HK-2 (cell line): ENCODE results near the gene CWF19L2.
A peak's percentile ranks its signal among the peaks of the same experiment; 100 is the strongest.
"Not testable (repeated sequence)": the region's sequence is repeated elsewhere in the genome, so short reads cannot be mapped to it uniquely, and the experiment has no call there.

Source experiments
- DNase-seq: peaks from one replicate; pipeline ENCODE4 v3.0.0-alpha.2; 2018; ENCODE audit not compliant: unreplicated experiment

Gene CWF19L2

GRCh38 chr11:107438148-107438547, 19.5 kb downstream of the CWF19L2 start:
- DNase-seq = no peak

GRCh38 chr11:107430525-107430924, 27.1 kb downstream of the CWF19L2 start:
- no peak for DNase-seq

GRCh38 chr11:107427569-107428180, 29.9 kb downstream of the CWF19L2 start:
- DNase-seq = no peak

GRCh38 chr11:107413352-107413751, 44.3 kb downstream of the CWF19L2 start:
- no peak for DNase-seq

- DNase-seq = no peak
Observed at GRCh38 chr11:107408762-107409211, 48.8 kb downstream of the CWF19L2 start.

GRCh38 chr11:107405260-107405659, 52.4 kb downstream of the CWF19L2 start:
- DNase-seq = no peak

- not testable (repeated sequence) for DNase-seq
Observed at GRCh38 chr11:107401131-107401530, 56.5 kb downstream of the CWF19L2 start.

GRCh38 chr11:107397357-107397756, 60.3 kb downstream of the CWF19L2 start:
- DNase-seq = peak; percentile 22

GRCh38 chr11:107392611-107393010, 65.0 kb downstream of the CWF19L2 start:
- DNase-seq = no peak

GRCh38 chr11:107390701-107391100, 66.9 kb downstream of the CWF19L2 start:
- not testable (repeated sequence) for DNase-seq

GRCh38 chr11:107387666-107388065, 70.0 kb downstream of the CWF19L2 start:
- DNase-seq = no peak

- peak; percentile 6 for DNase-seq
Observed at GRCh38 chr11:107385361-107385981, 72.2 kb downstream of the CWF19L2 start.

GRCh38 chr11:107384144-107384852, 73.3 kb downstream of the CWF19L2 start:
- no peak for DNase-seq

GRCh38 chr11:107372439-107372838, 85.2 kb downstream of the CWF19L2 start:
- DNase-seq = no peak

- DNase-seq = no peak
Observed at GRCh38 chr11:107370390-107370789, 87.2 kb downstream of the CWF19L2 start.

GRCh38 chr11:107359701-107360100, 97.9 kb downstream of the CWF19L2 start:
- no peak for DNase-seq

- DNase-seq = no peak
Observed at GRCh38 chr11:107357877-107358276, 99.7 kb downstream of the CWF19L2 start.

GRCh38 chr11:107354780-107355179, 102.8 kb downstream of the CWF19L2 start:
- DNase-seq = no peak

- no peak for DNase-seq
Observed at GRCh38 chr11:107337917-107338316, 119.7 kb downstream of the CWF19L2 start.

GRCh38 chr11:107331728-107332127, 125.9 kb downstream of the CWF19L2 start:
- DNase-seq = no peak

- no peak for DNase-seq
Observed at GRCh38 chr11:107329164-107329563, 128.5 kb downstream of the CWF19L2 start.

GRCh38 chr11:107316426-107316825, 141.2 kb downstream of the CWF19L2 start:
- no peak for DNase-seq

GRCh38 chr11:107307991-107308390, 149.6 kb downstream of the CWF19L2 start:
- no peak for DNase-seq
